H9 (cell line): ENCODE data around the gene CCDC93. TPM values are rescaled to one million over a fixed set of nuclear protein-coding genes. Genes with fewer than 3 reads are reported as not detected.

ENCODE experiments used
- DNase-seq: peaks from one replicate; pipeline ENCODE4 v3.0.0-alpha.2; 2017
- H2AFZ ChIP-seq: one replicate; pipeline ENCODE4 v1.6.1; 2013; ENCODE audit warnings: mild to moderate bottlenecking, low read length, control low read depth, moderate library complexity
- H2AK5ac ChIP-seq: 2 replicates; pipeline ENCODE4 v1.6.1; 2013; ENCODE audit warnings: low read length, control low read depth, mixed read lengths; ENCODE audit not compliant: insufficient read length
- H2BK120ac ChIP-seq: one replicate; pipeline ENCODE4 v1.6.1; 2013; ENCODE audit warnings: low read depth, mild to moderate bottlenecking, low read length, control low read depth, inconsistent platforms; ENCODE audit not compliant: poor library complexity, severe bottlenecking
- H2BK12ac ChIP-seq: 2 replicates; pipeline ENCODE4 v1.6.1; 2013; ENCODE audit warnings: low read length, control low read depth, mixed read lengths, low read depth; ENCODE audit not compliant: insufficient read length
- H2BK15ac ChIP-seq: 2 replicates; pipeline ENCODE4 v1.6.1; 2013; ENCODE audit warnings: low read depth, low read length, control low read depth
- H2BK20ac ChIP-seq: one replicate; pipeline ENCODE4 v1.6.1; 2013; ENCODE audit warnings: low read depth, mild to moderate bottlenecking, low read length, control low read depth, inconsistent platforms; ENCODE audit not compliant: poor library complexity, severe bottlenecking
- H2BK5ac ChIP-seq: 2 replicates; pipeline ENCODE4 v1.6.1; 2013; ENCODE audit warnings: low read length, control low read depth, mixed read lengths; ENCODE audit not compliant: insufficient read length
- H3K14ac ChIP-seq: 2 replicates; pipeline ENCODE4 v1.6.1; 2013; ENCODE audit warnings: low read length, control low read depth; ENCODE audit not compliant: insufficient read depth
- H3K18ac ChIP-seq: 2 replicates; pipeline ENCODE4 v1.6.1; 2013; ENCODE audit warnings: low read depth, mild to moderate bottlenecking, mixed read lengths, low read length, control low read depth; ENCODE audit not compliant: insufficient read length
- H3K23ac ChIP-seq: 2 replicates; pipeline ENCODE4 v1.6.1; 2013; ENCODE audit warnings: low read length, control low read depth, mixed read lengths, low read depth; ENCODE audit not compliant: insufficient read length
- H3K23me2 ChIP-seq: 2 replicates; pipeline ENCODE4 v1.6.1; 2013; ENCODE audit warnings: low read depth, mild to moderate bottlenecking, mixed read lengths, low read length, control low read depth; ENCODE audit not compliant: insufficient read length, poor library complexity, severe bottlenecking
- H3K27ac ChIP-seq: 2 replicates; pipeline ENCODE4 v1.5.1; 2013; ENCODE audit warnings: low read length, control low read depth, mixed read lengths, low read depth; ENCODE audit not compliant: insufficient read length
- H3K27me3 ChIP-seq: 2 replicates; pipeline ENCODE4 v1.6.1; 2013; ENCODE audit warnings: low read length, control low read depth, inconsistent platforms; ENCODE audit not compliant: insufficient read depth
- H3K4ac ChIP-seq: 2 replicates; pipeline ENCODE4 v1.6.1; 2013; ENCODE audit warnings: low read depth, mild to moderate bottlenecking, control low read depth, inconsistent platforms, low read length, moderate library complexity
- H3K4me1 ChIP-seq: 2 replicates; pipeline ENCODE4 v1.6.1; 2013; ENCODE audit warnings: low read length, control low read depth, inconsistent platforms; ENCODE audit not compliant: insufficient read depth
- H3K4me2 ChIP-seq: 2 replicates; pipeline ENCODE4 v1.6.1; 2013; ENCODE audit warnings: low read length, control low read depth, mixed read lengths; ENCODE audit not compliant: insufficient read length, insufficient read depth
- H3K56ac ChIP-seq: 2 replicates; pipeline ENCODE4 v1.6.1; 2013; ENCODE audit warnings: low read depth, mild to moderate bottlenecking, mixed read lengths, low read length, control low read depth; ENCODE audit not compliant: insufficient read length
- H3K79me1 ChIP-seq: 2 replicates; pipeline ENCODE4 v1.6.1; 2013; ENCODE audit warnings: low read depth, mild to moderate bottlenecking, moderate library complexity, low read length, control low read depth, inconsistent platforms; ENCODE audit not compliant: insufficient read depth, poor library complexity, severe bottlenecking
- H3K79me2 ChIP-seq: 2 replicates; pipeline ENCODE4 v1.6.1; 2013; ENCODE audit warnings: low read length, control low read depth, inconsistent platforms; ENCODE audit not compliant: insufficient read depth
- H3K9ac ChIP-seq: 2 replicates; pipeline ENCODE4 v1.6.1; 2013; ENCODE audit warnings: low read length, control low read depth, mixed read lengths; ENCODE audit not compliant: insufficient read length; ENCODE audit errors: extremely low read depth
- H3K9me3 ChIP-seq: one replicate; pipeline ENCODE4 v1.6.1; 2013; ENCODE audit warnings: low read depth, low read length, inconsistent platforms; ENCODE audit not compliant: control insufficient read depth
- H3T11ph ChIP-seq: one replicate; pipeline ENCODE4 v1.6.1; 2013; ENCODE audit warnings: mild to moderate bottlenecking, low read length, control low read depth, inconsistent platforms
- H4K20me1 ChIP-seq: one replicate; pipeline ENCODE4 v1.6.1; 2013; ENCODE audit not compliant: control insufficient read depth, insufficient read length, insufficient read depth
- H4K5ac ChIP-seq: 2 replicates; pipeline ENCODE4 v1.6.1; 2013; ENCODE audit warnings: low read depth, mild to moderate bottlenecking, mixed read lengths, low read length, control low read depth; ENCODE audit not compliant: insufficient read length
- H4K8ac ChIP-seq: replicated peaks from 2 replicates; pipeline ENCODE4 v1.6.1; 2013; ENCODE audit warnings: low read length, control low read depth, mixed read lengths, low read depth; ENCODE audit not compliant: insufficient read length
- H4K91ac ChIP-seq: 2 replicates; pipeline ENCODE4 v1.6.1; 2013; ENCODE audit warnings: low read depth, mild to moderate bottlenecking, moderate library complexity, mixed read lengths, low read length, control low read depth; ENCODE audit not compliant: insufficient read length
- H3K27ac Mint-ChIP-seq, 3 experiments: 2 replicates in 2 of 3; 3 replicates in 1 of 3; pipeline ENCODE4 v1.8.0; 2020 to 2021; ENCODE audit warnings: mixed read lengths in 3 of 3, mild to moderate bottlenecking in 1 of 3, moderate library complexity in 1 of 3
- H3K27me3 Mint-ChIP-seq: 2 replicates; pipeline ENCODE4 v1.8.0; 2021; ENCODE audit warnings: low read depth, mild to moderate bottlenecking, moderate library complexity, mixed read lengths
- H3K36me3 Mint-ChIP-seq, 3 experiments: 2 replicates in 2 of 3; 3 replicates in 1 of 3; pipeline ENCODE4 v1.8.0; 2020 to 2021; ENCODE audit warnings: low read depth in 3 of 3, mixed read lengths in 3 of 3; ENCODE audit not compliant: insufficient read depth in 1 of 3
- H3K4me1 Mint-ChIP-seq, 2 experiments: 2 replicates each; pipeline ENCODE4 v1.8.0; 2020; ENCODE audit warnings: mixed read lengths in 2 of 2
- H3K4me3 Mint-ChIP-seq, 2 experiments: 2 replicates in 1 of 2; 3 replicates in 1 of 2; pipeline ENCODE4 v1.8.0; 2020 to 2021; ENCODE audit warnings: mild to moderate bottlenecking in 2 of 2, mixed read lengths in 2 of 2, moderate library complexity in 1 of 2
- H3K9me3 Mint-ChIP-seq, 2 experiments: 2 replicates in 1 of 2; 3 replicates in 1 of 2; pipeline ENCODE4 v1.8.0; 2020; ENCODE audit warnings: mild to moderate bottlenecking in 2 of 2, mixed read lengths in 2 of 2, moderate library complexity in 1 of 2
- WGBS: extraction: QIAGEN DNeasy Blood & Tissue Kit; methylation state at CpG from one replicate; pipeline ENCODE4 v1.1.7; 2013; ENCODE audit warnings: missing lambda C conversion rate, low lambda C conversion rate, mixed read lengths; ENCODE audit not compliant: insufficient read length; ENCODE audit errors: extremely low coverage; 5-methylcytosine and 5-hydroxymethylcytosine counted together
- total RNA-seq: library from RNA; stranded (reverse); gene quantifications from 2 replicates; pipeline ENCODE4 v1.2.1, GENCODE V29; 2021
- TF ChIP-seq, protein P1 (sequence below): fragments of 200-600 bp; sonication (generic); conservative IDR thresholded peaks from 3 replicates; pipeline ENCODE4 v1.8.0; 2021; ENCODE audit warnings: antibody characterized with exemption, mild to moderate bottlenecking

The CCDC93 gene
- total RNA-seq, 1 experiment from 2014 or later, result 16.4 TPM

DNA sequence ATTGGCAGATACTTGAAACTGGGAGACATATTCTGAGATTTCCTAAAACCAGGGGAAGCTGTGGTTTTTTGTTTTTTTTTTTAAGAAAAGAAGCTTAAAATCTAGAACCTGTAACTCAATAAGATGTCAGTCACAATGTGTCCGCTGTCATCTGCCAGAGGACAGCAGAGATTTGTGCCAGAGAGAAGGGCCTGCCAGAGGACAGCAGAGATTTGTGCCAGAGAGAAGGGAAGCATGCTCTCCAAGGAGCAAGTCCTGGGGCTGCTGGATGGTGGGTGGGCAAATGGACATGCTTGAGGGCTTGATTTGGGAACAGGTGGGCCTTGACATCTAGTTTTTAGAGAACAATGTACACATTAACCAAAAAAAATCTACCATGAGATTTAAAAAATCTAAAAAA lies 77.9 kb downstream of the CCDC93 start:
- no peak overlapping the region for H3K56ac ChIP-seq
- no peak overlapping the region for H3K4ac ChIP-seq
- no peaks in the 10 kb centered on the region for H3K9me3 Mint-ChIP-seq
- H3K36me3 Mint-ChIP-seq, result peaks cover 22 to 62% (median 45%) of the 10 kb centered on the region in 3 experiments; a peak in 6 of 7 replicates
- H3K14ac ChIP-seq, result no peak overlapping the region
- no peak for DNase-seq
- no peak overlapping the region for H2BK15ac ChIP-seq
- no peaks in the 10 kb centered on the region for H3K23me2 ChIP-seq
- no peak overlapping the region for H2AFZ ChIP-seq
- H4K20me1 ChIP-seq, result no peaks in the 10 kb centered on the region
- no peaks in the 10 kb centered on the region for H3K79me1 ChIP-seq
- H4K8ac ChIP-seq, result no peak overlapping the region
- H3K4me1 Mint-ChIP-seq, result no peaks in the 10 kb centered on the region
- H3K27me3 ChIP-seq, result no peaks in the 10 kb centered on the region
- no peaks in the 10 kb centered on the region for H3K27me3 Mint-ChIP-seq
- no peak overlapping the region for H3K23ac ChIP-seq
- H3T11ph ChIP-seq, result no peak overlapping the region
- H3K79me2 ChIP-seq, result no peaks in the 10 kb centered on the region
- no peak overlapping the region for H3K18ac ChIP-seq
- no peak overlapping the region for H4K91ac ChIP-seq
- no peaks in the 10 kb centered on the region for H3K4me1 ChIP-seq
- H2BK5ac ChIP-seq, result no peak overlapping the region
- H3K27ac Mint-ChIP-seq, result no peak overlapping the region
- no peak overlapping the region for H2BK20ac ChIP-seq
- H3K27ac ChIP-seq, result no peak overlapping the region
- no peak overlapping the region for H2AK5ac ChIP-seq
- no peaks in the 10 kb centered on the region for H3K9me3 ChIP-seq
- no peak overlapping the region for H4K5ac ChIP-seq
- TF ChIP-seq, protein P1, sequence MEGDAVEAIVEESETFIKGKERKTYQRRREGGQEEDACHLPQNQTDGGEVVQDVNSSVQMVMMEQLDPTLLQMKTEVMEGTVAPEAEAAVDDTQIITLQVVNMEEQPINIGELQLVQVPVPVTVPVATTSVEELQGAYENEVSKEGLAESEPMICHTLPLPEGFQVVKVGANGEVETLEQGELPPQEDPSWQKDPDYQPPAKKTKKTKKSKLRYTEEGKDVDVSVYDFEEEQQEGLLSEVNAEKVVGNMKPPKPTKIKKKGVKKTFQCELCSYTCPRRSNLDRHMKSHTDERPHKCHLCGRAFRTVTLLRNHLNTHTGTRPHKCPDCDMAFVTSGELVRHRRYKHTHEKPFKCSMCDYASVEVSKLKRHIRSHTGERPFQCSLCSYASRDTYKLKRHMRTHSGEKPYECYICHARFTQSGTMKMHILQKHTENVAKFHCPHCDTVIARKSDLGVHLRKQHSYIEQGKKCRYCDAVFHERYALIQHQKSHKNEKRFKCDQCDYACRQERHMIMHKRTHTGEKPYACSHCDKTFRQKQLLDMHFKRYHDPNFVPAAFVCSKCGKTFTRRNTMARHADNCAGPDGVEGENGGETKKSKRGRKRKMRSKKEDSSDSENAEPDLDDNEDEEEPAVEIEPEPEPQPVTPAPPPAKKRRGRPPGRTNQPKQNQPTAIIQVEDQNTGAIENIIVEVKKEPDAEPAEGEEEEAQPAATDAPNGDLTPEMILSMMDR, result no peak
- H2BK120ac ChIP-seq, result no peak overlapping the region
- no peak overlapping the region for H3K4me2 ChIP-seq
- H2BK12ac ChIP-seq, result no peak overlapping the region
- no CpG with 5 or more reads among the region's 1 CpG for WGBS
- no peak overlapping the region for H3K9ac ChIP-seq
- no peak overlapping the region for H3K4me3 Mint-ChIP-seq
